ENCODE measurements around the gene CRYBA2.

Gene CRYBA2

DNA sequence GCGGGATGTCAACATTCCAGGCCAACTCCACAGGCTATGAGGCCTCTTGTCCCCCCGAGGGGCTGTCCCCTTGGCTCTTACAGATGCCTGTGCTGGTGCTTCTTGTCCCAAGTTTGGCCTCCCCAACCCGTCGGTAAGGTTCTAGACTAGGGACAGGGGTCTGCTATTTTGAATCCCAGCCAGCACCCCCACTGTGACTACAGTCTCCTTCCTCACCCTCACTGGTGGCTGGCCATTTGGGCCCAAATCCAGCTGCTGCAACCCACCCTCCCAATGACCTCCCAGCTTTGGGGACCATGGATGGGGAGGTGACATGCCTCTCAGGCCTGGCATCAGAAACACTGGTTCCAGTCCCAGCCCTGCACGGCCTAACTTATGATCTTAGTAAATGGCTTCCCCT is 29.4 kb upstream of the CRYBA2 start:
- DNase-seq: no peak

DNA sequence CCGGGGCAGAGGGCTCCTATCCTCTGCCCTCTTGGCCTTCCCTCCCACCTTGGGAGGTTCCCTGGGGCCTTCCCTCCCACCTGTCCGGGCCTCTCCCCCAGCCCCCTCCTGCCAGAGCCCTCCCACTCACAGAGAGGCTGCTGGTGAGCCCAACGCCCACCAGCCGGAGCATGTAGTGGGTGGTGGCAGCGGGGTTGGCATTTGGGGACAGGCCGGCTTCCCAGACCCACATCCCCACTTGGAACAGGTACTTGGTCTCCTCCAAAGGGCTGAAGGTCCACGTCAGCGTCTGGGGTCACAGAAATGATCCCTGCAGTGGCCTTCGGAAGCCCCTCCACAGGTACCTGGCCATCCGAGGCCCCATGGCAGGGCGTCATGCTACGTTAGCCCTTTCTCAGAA is 28.8 kb upstream of the CRYBA2 start:
- no peak for DNase-seq

DNA sequence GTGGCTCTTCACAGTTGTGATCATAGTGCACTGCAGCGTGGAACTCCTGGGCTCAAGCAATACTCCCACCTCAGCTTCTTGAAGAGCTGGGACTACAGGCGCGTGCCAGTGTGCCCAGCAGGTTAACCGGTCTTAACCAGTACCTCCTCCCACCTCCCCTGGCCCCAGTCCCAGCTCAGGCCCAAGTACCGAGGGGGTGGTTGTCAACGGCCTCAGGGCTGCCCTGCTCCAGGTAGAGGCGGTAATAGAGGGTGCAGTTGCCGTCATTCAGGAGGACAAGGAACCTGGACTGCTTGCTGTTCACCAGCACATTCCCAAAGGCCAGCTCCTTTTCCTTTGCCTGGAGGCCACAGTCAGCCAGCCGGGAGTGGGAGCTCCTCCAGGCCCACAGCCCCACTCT is 28.4 kb upstream of the CRYBA2 start:
- no peak for DNase-seq

DNA sequence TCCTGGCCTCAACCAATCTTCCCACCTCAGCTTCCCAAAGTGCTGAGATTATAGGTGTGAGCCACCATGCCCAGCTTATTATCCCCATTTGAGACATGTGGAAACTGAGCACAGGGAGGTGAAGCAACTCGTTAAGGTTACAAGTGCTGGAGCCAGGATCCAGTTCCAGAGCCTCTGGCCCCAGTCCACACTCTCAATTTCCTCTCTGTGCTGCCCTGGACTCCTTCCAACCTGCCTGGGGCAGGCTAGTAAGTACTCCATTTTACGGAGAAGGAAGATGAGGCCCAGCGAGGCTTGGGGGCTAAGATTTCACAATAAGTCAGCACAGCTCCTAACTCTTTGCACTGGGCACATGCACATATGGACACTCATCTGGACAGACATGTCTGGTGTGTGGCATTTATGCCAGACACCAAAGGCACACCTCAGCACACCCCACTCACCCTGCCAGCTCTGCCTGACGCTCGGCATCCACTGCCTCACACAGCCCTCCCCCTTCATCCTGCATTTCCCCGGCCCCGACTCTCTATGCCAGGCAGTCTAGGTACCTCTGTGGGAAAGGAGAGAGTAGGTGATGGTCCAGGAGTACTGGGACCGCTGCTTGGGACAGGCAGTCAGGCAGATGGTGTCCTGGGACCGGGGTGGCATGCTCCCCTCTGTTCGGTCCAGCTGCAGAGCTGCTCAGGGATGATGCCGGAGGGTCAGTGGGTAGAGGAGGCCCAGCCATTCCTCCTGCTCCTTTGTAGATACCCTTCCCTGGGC is 27.6 kb upstream of the CRYBA2 start:
- no peak for DNase-seq

DNA sequence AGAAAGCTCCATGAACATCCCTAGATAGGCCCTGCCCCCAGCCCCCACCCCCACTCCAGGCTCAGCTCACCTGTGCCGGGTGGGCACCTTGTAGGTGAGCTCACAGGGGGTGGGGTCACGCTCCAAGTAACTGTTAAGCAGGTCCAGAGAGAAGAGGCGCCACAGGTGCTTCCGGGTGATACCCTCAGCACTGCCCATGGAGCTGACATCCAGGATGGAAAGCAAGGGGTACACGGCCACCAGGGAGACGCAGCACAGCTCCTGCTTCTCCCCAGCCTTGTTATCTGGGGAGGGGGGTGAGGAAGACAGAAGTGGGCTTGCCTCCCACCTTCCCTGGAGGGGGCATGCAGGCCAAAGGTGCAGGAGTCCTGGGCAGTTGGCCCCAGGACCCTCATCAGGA is 26.2 kb upstream of the CRYBA2 start:
- no peak for DNase-seq

DNA sequence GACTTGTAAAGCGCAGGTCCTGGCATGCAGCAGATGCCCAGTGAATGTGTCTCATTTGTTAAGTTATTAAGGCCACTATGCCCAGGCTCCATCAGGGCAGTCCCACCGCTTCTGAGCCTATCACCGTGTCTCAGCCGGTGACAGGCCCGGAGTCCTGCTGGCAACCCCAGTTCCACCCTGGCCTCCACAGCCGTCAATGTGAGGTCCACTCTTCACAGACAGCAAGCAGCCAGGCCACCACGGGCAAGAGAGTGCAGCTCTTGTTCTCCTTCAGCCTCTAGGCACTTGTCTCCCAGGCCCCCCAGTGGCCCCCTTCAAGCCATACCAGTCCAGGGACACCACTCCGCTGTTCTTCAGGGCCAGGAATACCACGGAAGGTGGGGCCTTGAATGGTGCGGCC is 25.5 kb upstream of the CRYBA2 start:
- DNase-seq: no peak

DNA sequence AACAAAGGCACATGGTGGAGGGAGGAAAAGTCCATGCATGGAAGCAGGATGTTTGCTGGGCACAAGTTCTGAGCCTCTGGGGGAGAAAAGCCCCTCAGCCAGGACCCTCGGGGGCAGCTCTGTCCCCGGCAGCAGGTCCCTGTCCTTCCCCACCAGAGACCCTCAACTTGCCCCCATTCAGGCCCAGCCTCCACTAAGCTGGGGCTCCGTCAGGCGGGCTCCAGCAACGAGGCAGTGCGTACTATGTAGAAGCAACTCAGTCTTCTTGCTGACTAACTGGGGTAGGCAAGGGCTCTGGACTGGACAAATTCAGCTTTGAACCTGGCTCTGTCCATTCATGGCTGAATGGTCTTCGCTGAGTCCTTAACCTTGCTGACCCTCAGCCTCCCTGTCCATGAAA is 25.1 kb upstream of the CRYBA2 start:
- no peak for DNase-seq

DNA sequence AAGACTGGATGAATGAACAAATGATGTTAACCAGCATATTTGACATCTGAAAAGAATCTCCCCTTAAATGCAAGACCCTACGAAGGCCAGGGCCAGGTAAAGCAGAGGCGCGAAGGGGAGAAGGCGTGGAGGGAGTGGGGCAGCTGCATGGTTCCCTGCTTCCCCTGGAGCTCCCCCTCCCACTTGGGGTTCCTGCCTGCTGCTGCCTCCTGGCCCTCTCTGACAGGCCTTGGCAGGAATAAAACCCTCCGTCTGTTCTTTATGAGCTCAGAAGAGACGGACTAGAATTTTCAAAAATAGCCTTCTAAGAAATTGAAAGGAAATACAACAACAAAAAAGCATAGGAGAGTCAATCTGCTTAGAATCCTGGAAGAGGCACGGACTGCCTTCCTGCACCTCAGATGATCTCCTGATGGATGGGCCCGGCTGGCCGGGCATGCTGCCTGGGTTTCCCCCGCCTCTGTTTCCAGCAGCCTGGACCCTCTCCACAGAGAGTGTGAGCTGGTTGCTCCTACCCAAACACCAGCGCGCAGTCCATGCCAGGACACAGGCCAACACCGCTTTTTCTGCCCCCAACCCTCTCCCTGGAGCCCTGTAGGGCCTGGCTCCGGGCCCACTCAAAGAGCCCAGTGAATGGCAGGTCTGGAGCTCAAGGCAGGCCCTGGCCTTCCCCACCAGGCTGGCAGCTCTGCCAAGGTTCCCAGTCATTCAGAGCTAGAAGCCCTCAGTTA is 24.1 kb upstream of the CRYBA2 start:
- DNase-seq: no peak

DNA sequence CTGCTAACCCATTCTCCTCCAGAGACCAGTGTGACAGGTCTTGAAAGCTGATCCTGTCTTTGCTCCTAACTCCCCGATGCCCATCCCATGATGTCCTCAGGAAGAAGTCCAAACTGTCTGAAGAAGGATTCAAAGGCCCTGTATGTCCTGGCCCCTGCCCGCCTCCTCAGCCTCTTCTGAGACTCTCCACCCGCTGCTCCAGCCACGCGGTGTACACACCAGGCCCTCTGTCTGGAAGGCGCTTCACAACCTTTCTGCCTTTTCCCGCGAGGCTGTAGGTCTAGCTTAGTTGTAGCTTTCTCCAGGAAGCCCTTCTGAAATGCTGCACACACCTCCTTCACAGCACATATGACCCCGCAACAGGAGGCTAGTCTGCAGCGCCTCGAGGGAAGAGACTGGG is 23.5 kb upstream of the CRYBA2 start:
- no peak for DNase-seq

DNA sequence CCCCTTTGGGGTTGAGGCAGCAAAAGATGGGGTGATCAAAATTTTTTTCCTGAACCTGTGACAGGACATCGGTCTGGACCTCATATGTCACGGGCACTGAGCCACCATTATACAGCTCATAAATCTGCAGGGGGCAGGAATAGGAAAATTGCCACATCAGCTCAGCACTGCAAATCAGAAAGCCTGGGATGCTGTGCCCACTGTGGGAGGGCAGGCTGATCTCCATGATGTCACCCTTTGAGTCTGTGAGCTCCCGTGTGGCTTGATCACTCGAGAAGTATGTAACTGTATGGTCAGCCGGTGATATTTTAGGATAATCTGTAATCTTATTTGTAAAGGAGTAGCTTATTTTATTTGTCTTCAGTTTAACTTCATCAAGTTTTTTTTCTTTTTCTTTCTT is 17.7 kb upstream of the CRYBA2 start:
- no peak for DNase-seq

DNA sequence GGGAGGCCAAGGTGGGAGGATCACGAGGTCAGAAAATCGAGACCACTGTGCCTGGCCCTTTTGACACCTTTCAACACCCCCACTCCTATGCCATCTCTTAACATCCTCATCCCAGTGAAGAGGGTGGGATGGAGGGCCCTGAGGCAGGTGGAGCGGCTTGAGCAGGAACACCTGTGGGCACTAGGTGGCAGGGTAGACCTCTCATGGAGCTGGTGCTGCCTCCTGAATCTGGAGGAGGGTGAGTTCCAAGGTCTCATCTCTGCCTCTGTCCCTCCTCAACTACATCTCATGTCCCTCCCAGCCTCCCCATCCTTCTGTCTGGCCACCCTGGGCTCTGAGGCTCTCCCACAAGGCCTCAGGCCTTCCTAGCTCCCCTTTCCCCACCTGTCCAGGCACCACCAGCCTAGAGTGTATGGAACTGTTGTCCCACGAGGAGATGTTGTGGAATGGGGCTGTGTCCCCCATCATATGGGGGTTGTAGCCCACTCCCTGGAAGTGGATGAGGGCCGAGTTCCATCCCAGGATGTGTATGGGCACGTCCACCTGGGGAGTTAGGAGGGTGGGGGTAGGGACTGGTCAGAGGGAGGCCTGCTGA is 17.0 kb upstream of the CRYBA2 start:
- no peak for DNase-seq

DNA sequence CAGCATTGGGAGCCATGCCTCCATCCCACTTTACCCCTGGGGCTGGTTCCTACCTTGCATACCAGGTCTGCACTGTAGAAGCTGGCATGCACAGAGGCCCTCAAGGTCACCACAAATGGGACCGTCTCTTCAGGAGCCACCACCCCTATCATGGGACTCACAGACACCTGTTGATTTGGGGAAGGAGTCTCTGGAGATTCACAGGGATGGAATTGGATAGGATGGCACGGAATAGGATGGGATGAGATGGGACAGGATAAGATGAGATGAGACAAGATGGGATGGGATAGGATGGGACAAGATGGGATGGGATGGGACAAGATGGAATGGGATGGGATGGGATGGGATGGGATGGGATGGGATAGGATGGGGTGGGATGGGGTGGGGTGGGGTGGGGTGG is 16.1 kb upstream of the CRYBA2 start:
- DNase-seq: no peak

DNA sequence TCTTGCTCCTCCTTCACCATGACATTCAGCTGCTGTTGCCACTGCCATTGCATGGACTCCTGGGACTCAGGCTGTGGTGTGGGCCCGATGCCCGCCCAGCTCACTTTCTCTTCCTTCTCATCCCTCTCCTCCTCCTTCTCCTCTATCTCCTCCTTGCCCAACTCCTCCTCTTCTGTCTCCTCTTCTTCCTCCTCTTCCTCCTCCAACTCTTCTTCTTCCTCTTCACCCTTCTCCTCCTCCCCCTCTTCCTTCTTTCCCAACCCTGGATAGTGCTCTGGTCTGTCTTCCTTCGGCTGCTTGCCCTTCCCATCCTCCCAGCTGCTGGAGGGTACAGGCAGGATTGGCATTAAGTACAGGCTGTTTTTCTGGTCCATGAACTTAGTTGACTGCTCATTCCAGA is 10.8 kb upstream of the CRYBA2 start:
- DNase-seq: no peak

DNA sequence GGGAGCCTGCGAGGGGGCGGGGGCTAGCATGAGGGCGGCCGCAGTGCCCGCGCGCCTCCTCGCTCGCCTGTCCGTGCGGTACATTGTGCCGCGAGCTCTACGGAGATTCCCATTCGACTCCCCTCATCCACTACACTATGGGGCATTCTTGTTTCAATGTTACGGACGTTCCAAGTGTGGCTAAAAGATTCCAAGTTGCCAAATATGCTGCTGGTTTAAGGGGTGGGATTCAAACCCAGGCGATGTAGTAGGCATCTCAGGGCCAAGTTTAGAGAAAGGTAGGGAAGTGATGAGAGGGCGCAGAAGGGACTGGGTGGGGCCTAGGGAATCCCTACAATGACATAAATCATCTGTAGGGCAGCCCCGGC is 10.0 kb upstream of the CRYBA2 start:
- DNase-seq: no peak

DNA sequence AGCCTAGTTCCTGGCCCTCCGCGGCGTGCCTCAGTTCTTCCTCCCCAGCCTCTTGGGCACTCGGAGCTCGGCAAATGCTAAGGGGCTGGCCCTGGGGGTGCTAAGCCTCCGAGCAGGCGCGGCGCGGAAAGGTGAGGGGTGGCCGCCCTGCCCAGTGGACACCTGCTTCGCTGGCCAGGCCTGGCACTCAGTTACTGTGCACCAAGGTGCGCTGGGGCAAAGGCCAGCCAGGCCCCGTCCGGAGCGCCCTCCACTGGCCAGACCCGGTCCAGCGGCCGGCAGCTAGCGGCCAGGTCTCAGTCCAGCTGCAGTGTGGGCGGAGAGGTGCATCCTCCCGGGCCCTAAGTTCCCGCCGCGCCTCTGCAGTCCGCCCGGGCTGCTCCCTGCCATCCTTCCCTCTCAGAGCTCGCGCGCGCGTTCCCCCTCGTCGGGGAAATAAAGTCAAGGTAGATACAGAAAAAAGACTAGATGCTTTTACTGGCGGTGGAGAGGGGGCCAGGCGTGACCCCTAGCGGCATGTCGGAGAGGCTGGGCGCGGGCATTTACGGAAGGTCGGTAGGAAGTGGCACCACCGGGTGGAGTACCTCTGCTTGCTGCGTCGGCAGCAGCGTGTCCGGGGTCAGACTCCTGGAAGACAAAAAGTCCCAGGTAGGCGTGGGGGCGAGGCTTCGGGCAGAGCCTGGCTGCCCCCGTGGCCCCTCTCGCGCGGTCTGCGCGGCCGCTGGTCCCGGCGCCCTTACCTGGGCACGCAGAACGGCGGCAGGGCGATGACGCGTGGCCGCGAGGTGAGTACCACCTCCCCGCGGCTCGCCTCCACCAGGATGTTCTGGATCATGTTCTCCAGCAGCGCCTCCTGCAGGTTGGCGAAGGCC is 9.4 kb upstream of the CRYBA2 start:
- no peak for DNase-seq

DNA sequence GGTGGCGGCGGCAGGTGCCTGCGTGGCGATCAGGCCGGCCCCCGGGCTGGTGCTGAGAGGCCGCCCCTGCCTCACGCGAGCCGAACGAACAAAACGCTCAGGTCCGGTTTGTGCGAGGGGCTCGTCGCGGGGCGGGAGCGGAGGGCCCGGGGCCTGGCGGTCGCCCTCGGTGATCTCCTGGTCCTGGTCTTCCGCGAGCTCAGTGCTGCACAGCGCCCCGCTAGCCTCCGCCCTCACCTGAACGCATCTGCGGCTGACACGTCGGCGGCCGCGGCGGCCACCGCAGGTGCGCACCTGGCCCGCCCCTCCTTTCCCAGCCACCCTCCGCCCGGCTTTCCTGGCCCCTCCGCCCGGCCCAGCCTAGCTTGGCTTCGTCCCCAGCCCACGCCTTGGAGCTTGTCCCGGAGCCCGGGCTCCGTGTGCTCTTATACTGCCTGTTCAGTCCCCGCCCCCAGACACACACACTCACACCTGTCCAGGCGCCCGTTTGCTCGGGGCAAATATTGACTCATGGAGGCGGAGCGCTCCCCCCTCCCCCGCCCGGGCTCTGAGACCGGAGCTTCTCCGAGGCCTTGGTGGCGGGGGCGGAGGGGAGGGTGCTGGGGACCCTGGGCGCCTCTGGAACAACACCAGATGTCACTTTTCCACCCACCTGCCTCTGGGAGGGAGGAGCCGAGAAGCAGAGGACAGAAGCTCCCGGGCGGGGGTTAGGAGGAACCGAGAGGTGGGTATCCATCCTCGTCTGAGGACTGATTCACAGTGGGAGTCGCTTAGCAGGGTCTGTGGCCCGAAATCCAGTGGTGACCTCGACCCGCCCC is 8.6 kb upstream of the CRYBA2 start:
- no peak for DNase-seq

DNA sequence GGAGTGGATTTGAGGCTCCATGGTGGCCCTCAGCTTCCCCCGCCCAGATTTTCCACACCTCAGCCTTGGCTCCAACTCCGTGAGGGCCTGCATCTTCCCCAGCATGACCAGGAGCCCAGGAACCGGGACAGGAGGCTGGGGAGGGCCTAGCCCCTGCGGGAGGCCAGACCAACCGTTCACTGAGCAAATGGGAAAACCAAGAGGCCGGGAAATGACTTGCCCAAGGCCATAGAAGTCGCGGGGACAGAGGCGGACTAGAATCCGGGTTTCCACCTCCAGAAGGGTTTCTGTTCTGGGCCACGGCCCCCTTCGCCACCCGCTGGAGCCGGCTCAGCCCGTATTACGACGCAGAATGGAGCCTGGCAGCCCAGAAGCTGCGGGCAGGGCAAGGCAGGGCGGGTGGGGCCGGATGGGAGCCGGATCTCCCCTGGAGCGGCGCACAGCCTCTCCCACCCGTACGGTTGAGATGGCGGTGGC is 7.9 kb upstream of the CRYBA2 start:
- DNase-seq: no peak

DNA sequence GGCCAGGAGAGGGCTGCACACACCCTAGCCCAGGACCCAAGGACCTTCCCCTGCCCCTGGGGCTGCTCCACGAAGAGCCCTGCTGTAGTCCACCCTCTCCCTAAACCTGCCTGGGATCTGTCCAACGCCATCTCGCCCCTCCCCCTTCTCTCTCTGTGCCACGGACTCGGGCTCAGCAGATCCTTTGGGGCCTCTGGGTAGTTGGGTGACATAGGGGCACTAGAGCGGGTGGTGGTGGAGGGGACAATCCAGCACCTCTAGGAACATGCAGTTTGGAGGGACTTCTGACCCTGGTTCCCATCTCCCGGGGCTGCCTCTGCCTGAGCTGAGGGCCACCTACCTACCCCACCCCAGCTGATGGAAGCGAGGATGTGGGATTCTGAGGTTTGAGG is 7.3 kb upstream of the CRYBA2 start:
- no peak for DNase-seq

DNA sequence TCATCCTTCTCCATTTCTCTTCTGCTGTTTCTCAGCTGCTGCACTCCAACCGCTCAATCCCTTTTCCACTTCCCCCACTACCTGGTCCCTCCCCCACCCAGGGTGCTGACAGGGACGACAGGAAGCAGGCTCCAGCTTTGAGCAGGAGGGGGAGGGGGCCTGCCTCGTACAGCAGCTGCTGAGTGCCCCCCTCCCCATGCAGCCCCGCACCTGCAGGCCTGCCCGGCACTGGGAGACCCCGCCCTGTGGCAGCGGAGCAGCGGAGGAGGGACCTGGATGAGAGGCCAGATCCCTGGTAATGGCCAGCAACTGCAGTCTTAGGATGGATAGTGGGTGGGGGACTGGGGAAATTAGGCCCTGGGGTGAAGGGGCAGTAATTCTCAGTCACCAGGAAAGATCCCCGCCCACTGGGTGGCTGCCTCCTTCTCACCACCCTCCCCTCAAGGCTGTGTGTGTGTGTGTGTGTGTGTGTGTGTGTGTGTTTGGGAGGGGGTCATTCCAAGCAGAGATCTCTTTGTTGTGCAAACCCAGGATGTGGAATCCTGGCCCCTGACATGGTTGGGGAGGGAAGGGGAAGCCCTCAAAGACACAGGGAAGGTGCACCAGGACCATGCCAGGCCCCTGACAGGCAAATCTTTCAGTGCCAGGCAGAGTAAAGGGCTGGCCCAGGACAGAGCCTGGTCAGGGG is 6.8 kb upstream of the CRYBA2 start:
- no peak for DNase-seq

DNA sequence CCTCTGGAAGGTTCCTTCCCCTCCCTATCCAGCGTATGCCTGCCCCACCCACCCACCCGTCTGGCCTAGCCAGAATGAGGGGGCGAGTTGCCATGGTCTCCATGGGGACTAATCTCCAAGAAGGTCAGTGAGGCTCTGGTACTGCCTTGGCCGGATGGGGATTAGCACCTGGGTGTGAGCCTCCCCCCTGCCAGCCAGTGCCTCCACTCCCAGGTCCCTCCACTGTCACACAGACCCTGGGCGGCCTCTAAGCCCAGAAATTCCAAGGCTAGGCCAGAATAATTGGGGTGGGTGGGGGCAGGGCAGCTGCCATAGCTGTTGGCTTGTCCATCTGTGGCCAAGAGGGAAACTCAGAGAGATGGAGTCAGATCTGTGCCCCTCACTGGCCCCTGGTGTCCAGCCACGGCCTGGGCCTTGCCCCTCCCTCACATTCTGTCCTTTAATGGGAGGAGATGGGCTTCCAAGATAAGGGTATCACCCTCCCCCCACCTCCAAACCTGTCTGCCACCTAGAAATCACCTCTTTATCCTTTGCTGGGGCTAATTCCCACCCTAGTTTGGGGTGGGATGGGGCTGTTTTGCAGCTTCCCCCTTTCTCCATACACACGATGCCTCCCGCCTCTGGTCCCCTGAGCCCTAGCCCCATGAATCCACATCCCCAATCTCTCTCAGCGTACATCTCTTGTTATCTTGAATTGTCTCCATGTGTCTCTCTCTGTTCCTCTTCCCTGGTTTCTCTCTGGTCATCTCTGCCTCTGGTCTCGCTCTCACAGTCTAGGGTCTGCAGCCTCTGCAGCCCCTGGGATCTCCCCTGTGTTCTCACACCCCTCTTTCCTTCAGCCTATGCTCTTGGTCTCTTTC is 6.0 kb upstream of the CRYBA2 start:
- DNase-seq: no peak

Data from NCI-H1048 (cell line).